SU-DHL-6 (cell line): ENCODE results near the gene EGR1.

Experiments
- EZH2phosphoT487 ChIP-seq: fragments of 200-600 bp; sonication (generic), shearing (Covaris generic); conservative IDR thresholded peaks from 2 replicates; pipeline ENCODE4 v1.6.1; 2018; ENCODE audit warnings: mild to moderate bottlenecking, antibody characterized with exemption, low read length, moderate library complexity, mixed read lengths
- TF ChIP-seq, protein P1 (sequence below): fragments of 200-600 bp; sonication (generic); IDR thresholded peaks from one replicate; pipeline ENCODE4 v1.5.1; 2017; ENCODE audit warnings: antibody characterized with exemption, mild to moderate bottlenecking, low read length, moderate library complexity; ENCODE audit not compliant: insufficient read depth, poor library complexity, severe bottlenecking

GRCh38 chr5:138445547-138446271 is 19.6 kb upstream of the EGR1 start:
- TF ChIP-seq, protein P1, sequence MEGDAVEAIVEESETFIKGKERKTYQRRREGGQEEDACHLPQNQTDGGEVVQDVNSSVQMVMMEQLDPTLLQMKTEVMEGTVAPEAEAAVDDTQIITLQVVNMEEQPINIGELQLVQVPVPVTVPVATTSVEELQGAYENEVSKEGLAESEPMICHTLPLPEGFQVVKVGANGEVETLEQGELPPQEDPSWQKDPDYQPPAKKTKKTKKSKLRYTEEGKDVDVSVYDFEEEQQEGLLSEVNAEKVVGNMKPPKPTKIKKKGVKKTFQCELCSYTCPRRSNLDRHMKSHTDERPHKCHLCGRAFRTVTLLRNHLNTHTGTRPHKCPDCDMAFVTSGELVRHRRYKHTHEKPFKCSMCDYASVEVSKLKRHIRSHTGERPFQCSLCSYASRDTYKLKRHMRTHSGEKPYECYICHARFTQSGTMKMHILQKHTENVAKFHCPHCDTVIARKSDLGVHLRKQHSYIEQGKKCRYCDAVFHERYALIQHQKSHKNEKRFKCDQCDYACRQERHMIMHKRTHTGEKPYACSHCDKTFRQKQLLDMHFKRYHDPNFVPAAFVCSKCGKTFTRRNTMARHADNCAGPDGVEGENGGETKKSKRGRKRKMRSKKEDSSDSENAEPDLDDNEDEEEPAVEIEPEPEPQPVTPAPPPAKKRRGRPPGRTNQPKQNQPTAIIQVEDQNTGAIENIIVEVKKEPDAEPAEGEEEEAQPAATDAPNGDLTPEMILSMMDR, result no peak
- TF ChIP-seq EZH2phosphoT487, result no peak
